ENCODE results near the gene KRTAP5-10. TPM values are rescaled to one million over a fixed set of nuclear protein-coding genes. Genes with fewer than 3 reads are reported as not detected.
"Not testable (repeated sequence)": the region's sequence is repeated elsewhere in the genome, so short reads cannot be mapped to it uniquely, and the experiment has no call there.

Gene KRTAP5-10
- total RNA-seq, 1 donor from 2014 or later, result not detected

- Histone ChIP-seq H3K27ac (ENCODE audit: low read depth, low read length) (no peak overlapping the region), H3K36me3 (ENCODE audit: control insufficient read depth in 3 of 3, insufficient read depth in 3 of 3, low read length in 3 of 3) (no peaks in the 10 kb centered on the region), H3K9me3 (ENCODE audit: control insufficient read depth in 3 of 3, low read length in 3 of 3) (no peaks in the 10 kb centered on the region), H3K9ac (ENCODE audit: low read depth in 1 of 3, low read length in 3 of 3) (no peak overlapping the region), H3K4me3 (ENCODE audit: low read length in 3 of 3) (no peak overlapping the region), H3K4me1 (ENCODE audit: control insufficient read depth in 3 of 3, insufficient read depth in 3 of 3, low read length in 3 of 3) (peaks cover 3 to 9% (median 5%) of the 10 kb centered on the region in 3 donors), H3K27me3 (ENCODE audit: control insufficient read depth in 3 of 3, insufficient read depth in 3 of 3, low read length in 3 of 3) (peaks cover 0 to 16% (median 13%) of the 10 kb centered on the region in 3 donors)
These were observed 3.5 kb downstream of the KRTAP5-10 start for GRCh38 chr11:71568704-71569349.

DNA sequence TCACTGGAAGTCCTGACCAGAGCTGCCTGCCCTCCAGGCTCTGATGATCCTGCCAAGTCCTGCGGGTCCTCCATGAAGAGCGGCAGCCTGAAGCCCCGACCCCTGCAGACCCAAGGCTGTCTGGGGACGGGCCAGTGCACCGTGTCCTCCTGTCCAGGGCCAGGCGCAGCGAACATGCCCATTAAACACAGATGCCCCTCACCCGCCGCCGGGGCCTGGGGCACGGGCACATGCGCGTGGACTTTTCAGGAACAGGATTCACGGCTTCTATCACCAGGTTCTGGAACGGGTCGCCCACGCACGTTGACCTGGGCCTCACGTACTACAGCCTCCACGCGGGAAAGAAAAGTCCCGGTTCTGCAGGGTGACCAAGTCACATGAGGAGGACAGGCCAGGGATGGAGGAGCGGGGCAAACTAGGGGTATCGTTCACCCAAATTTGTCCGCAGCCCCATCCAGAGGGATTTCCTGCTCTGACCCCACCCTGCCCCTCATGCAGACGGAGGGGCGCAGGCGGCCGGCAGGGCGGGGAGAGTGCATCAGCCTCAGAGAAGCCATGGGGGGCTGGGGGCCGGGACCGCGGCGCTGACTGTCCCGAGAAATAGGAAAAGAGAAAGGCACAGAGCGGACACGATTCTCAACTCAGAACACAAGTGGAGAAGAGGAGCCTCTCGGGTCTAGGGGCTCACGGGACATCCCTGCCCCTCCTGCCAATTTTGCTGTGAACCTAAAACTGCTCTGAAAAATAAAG lies 5.9 kb downstream of the KRTAP5-10 start:
- not testable (repeated sequence) for H3K27ac ChIP-seq (ENCODE audit: low read depth, low read length); H3K4me3 ChIP-seq (ENCODE audit: low read length in 3 of 3); H3K9ac ChIP-seq (ENCODE audit: low read depth in 1 of 3, low read length in 3 of 3); H3K27me3 ChIP-seq (ENCODE audit: control insufficient read depth in 3 of 3, insufficient read depth in 3 of 3, low read length in 3 of 3); H3K4me1 ChIP-seq (ENCODE audit: control insufficient read depth in 3 of 3, insufficient read depth in 3 of 3, low read length in 3 of 3); H3K9me3 ChIP-seq (ENCODE audit: control insufficient read depth in 3 of 3, low read length in 3 of 3); H3K36me3 ChIP-seq (ENCODE audit: control insufficient read depth in 3 of 3, insufficient read depth in 3 of 3, low read length in 3 of 3)

- peaks cover 3 to 9% (median 5%) of the 10 kb centered on the region in 3 donors for H3K4me1 ChIP-seq (ENCODE audit: control insufficient read depth in 3 of 3, insufficient read depth in 3 of 3, low read length in 3 of 3)
- no peak overlapping the region for H3K9ac ChIP-seq (ENCODE audit: low read depth in 1 of 3, low read length in 3 of 3)
- H3K36me3 ChIP-seq (ENCODE audit: control insufficient read depth in 3 of 3, insufficient read depth in 3 of 3, low read length in 3 of 3), result no peaks in the 10 kb centered on the region
- H3K4me3 ChIP-seq (ENCODE audit: low read length in 3 of 3), result no peak overlapping the region
- no peaks in the 10 kb centered on the region for H3K9me3 ChIP-seq (ENCODE audit: control insufficient read depth in 3 of 3, low read length in 3 of 3)
- peaks cover 0 to 10% (median 5%) of the 10 kb centered on the region in 3 donors for H3K27me3 ChIP-seq (ENCODE audit: control insufficient read depth in 3 of 3, insufficient read depth in 3 of 3, low read length in 3 of 3)
- no peak overlapping the region for H3K27ac ChIP-seq (ENCODE audit: low read depth, low read length)
These were observed 7.4 kb downstream of the KRTAP5-10 start for GRCh38 chr11:71572811-71573210.

- H3K4me3 ChIP-seq (ENCODE audit: low read length in 3 of 3), result no peak overlapping the region
- peaks cover 0 to 3% (median 0%) of the 10 kb centered on the region in 3 donors for H3K4me1 ChIP-seq (ENCODE audit: control insufficient read depth in 3 of 3, insufficient read depth in 3 of 3, low read length in 3 of 3)
- no peaks in the 10 kb centered on the region for H3K9me3 ChIP-seq (ENCODE audit: control insufficient read depth in 3 of 3, low read length in 3 of 3)
- H3K9ac ChIP-seq (ENCODE audit: low read depth in 1 of 3, low read length in 3 of 3), result no peak overlapping the region
- H3K27ac ChIP-seq (ENCODE audit: low read depth, low read length), result no peak overlapping the region
- H3K27me3 ChIP-seq (ENCODE audit: control insufficient read depth in 3 of 3, insufficient read depth in 3 of 3, low read length in 3 of 3), result peaks cover 0 to 10% (median 5%) of the 10 kb centered on the region in 3 donors
- no peaks in the 10 kb centered on the region for H3K36me3 ChIP-seq (ENCODE audit: control insufficient read depth in 3 of 3, insufficient read depth in 3 of 3, low read length in 3 of 3)
These were observed 9.1 kb downstream of the KRTAP5-10 start for GRCh38 chr11:71574418-71574817.

DNA sequence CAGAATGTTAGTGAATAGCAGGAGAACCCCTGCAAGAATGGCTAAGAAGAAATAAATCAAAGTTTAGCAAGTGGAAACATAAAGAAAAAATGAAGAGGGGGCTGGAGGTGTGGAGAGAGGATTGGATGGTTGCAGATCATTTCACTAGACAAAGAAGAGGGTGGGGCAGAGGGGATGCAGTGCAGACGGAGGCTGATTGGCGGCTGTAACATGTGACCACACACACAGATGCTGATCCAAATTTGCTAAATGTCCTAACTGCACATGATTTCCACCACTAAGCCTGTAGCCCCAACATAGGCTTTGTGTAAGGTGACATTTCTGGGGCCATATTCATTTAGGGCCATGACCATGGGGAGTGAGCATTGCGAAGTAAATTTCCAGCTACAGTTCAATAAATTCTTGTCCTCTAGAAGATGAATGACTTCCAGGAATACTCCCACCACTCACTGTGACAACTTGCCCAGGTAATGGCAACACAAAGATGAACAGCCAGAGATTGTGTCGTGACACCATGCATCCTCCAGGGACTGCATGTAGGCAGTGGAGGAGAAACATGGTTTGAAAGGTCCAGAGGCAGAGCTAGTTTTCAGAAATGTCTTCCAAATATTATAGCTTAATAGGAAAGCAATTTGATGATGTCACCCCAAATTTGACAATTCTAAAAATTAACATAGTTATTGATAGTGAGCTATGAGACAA lies 10.5 kb downstream of the KRTAP5-10 start:
- Histone ChIP-seq H3K9ac (ENCODE audit: low read depth in 1 of 3, low read length in 3 of 3) (no peak overlapping the region), H3K9me3 (ENCODE audit: control insufficient read depth in 3 of 3, low read length in 3 of 3) (no peaks in the 10 kb centered on the region), H3K36me3 (ENCODE audit: control insufficient read depth in 3 of 3, insufficient read depth in 3 of 3, low read length in 3 of 3) (no peaks in the 10 kb centered on the region), H3K4me3 (ENCODE audit: low read length in 3 of 3) (no peak overlapping the region), H3K27me3 (ENCODE audit: control insufficient read depth in 3 of 3, insufficient read depth in 3 of 3, low read length in 3 of 3) (peaks cover 0 to 7% (median 2%) of the 10 kb centered on the region in 3 donors), H3K4me1 (ENCODE audit: control insufficient read depth in 3 of 3, insufficient read depth in 3 of 3, low read length in 3 of 3) (peaks cover 0 to 7% (median 2%) of the 10 kb centered on the region in 3 donors), H3K27ac (ENCODE audit: low read depth, low read length) (no peak overlapping the region)

DNA sequence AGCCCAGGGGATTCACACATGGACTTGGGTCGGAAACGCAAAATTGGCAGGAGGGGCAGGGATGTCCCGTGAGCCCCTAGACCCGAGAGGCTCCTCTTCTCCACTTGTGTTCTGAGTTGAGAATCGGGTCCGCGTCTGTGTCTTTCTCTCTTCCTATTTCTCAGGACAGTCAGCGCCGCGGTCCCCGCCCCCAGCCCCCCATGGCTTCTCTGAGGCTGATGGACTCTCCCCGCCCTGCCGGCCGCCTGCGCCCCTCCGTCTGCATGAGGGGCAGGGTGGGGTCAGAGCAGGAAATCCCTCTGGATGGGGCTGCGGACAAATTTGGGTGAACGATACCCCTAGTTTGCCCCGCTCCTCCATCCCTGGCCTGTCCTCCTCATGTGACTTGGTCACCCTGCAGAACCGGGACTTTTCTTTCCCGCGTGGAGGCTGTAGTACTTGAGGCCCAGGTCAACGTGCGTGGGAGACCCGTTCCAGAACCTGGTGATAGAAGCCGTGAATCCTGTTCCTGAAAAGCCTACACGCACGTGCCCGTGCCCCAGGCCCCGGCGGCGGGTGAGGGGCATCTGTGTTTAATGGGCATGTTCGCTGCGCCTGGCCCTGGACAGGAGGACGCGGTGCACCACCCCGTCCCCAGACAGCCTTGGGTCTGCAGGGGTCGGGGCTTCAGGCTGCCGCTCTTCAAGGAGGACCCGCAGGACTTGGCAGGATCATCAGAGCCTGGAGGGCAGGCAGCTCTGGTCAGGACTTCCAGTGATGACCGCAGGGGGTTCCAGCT lies 11.5 kb downstream of the KRTAP5-10 start:
- not testable (repeated sequence) for H3K9me3 ChIP-seq (ENCODE audit: control insufficient read depth in 3 of 3, low read length in 3 of 3); H3K4me1 ChIP-seq (ENCODE audit: control insufficient read depth in 3 of 3, insufficient read depth in 3 of 3, low read length in 3 of 3); H3K27ac ChIP-seq (ENCODE audit: low read depth, low read length); H3K4me3 ChIP-seq (ENCODE audit: low read length in 3 of 3); H3K9ac ChIP-seq (ENCODE audit: low read depth in 1 of 3, low read length in 3 of 3); H3K36me3 ChIP-seq (ENCODE audit: control insufficient read depth in 3 of 3, insufficient read depth in 3 of 3, low read length in 3 of 3); H3K27me3 ChIP-seq (ENCODE audit: control insufficient read depth in 3 of 3, insufficient read depth in 3 of 3, low read length in 3 of 3)

- Histone ChIP-seq H3K4me3 (ENCODE audit: low read length in 3 of 3) (no peak overlapping the region), H3K27ac (ENCODE audit: low read depth, low read length) (no peak overlapping the region), H3K9ac (ENCODE audit: low read depth in 1 of 3, low read length in 3 of 3) (no peak overlapping the region), H3K36me3 (ENCODE audit: control insufficient read depth in 3 of 3, insufficient read depth in 3 of 3, low read length in 3 of 3) (no peaks in the 10 kb centered on the region), H3K9me3 (ENCODE audit: control insufficient read depth in 3 of 3, low read length in 3 of 3) (no peaks in the 10 kb centered on the region), H3K27me3 (ENCODE audit: control insufficient read depth in 3 of 3, insufficient read depth in 3 of 3, low read length in 3 of 3) (peaks cover 0 to 6% (median 3%) of the 10 kb centered on the region in 3 donors), H3K4me1 (ENCODE audit: control insufficient read depth in 3 of 3, insufficient read depth in 3 of 3, low read length in 3 of 3) (peaks cover 0 to 7% (median 2%) of the 10 kb centered on the region in 3 donors)
These were observed 12.2 kb downstream of the KRTAP5-10 start for GRCh38 chr11:71577469-71578004.

DNA sequence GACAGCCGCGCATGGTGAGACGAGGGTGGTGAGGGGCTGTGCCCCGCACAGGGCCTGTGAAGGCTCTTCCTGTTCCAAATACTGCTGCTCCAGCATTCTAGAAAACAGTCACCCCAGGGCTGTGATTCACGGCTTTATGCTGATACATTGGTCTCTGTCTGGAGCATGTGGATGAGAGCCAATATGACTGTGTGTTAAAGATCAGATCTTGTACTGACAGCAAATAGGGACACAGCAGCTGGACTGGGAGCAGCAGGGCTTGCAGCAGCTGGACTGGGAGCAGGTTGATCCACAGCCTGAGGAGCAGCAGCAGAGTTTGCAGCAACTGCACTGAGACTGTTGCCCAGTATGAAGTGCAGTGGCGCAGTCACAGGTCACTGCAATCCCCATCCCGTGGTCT lies 14.2 kb downstream of the KRTAP5-10 start:
- H3K27ac ChIP-seq (ENCODE audit: low read depth, low read length); H3K27me3 ChIP-seq (ENCODE audit: control insufficient read depth in 3 of 3, insufficient read depth in 3 of 3, low read length in 3 of 3); H3K36me3 ChIP-seq (ENCODE audit: control insufficient read depth in 3 of 3, insufficient read depth in 3 of 3, low read length in 3 of 3); H3K4me3 ChIP-seq (ENCODE audit: low read length in 3 of 3); H3K9ac ChIP-seq (ENCODE audit: low read depth in 1 of 3, low read length in 3 of 3); H3K4me1 ChIP-seq (ENCODE audit: control insufficient read depth in 3 of 3, insufficient read depth in 3 of 3, low read length in 3 of 3); H3K9me3 ChIP-seq (ENCODE audit: control insufficient read depth in 3 of 3, low read length in 3 of 3): not testable (repeated sequence)

DNA sequence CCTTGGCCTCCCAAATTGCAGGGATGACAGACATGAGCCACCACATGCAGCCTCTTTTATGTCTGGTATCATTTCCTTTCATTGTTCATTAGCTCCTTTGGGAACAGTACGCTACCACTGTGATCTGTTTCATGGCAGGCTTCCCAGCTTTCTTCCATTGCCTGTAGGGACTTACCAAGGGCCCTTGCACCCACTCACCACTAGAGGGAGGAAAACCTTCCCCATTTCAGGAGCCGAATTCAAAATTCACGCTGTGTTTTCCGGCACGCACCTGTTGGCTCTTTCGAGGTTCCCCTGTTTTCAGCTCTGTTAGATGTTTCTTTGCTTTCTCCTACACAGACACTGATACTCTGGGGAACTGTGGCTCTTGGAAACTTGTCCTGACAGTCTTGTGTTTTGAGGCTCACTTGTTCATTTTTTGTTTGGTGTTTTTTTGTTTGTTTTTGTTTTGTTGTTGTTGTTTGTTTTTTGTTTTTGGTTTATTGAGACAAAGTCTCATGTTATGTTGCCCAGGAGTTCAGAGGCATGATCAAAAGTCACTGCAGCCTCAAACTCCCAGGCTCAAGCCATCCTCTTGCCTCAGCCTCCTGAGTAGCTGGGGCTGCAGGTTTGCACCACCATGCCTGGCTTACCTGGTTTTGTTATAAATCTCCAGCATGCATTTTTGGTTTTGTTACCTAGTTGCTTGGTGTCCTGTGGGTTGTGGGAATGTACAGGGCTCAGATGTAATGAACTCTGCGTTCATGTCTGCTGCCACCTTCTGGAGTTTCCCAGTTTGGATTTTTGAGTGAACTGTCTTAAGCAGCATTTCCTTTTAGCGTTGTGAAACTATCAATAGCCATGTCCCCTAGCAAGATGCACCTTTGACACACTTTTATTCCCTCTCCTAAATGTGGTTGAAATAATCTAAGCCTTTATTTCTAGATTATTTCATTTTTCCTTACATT lies 15.0 kb downstream of the KRTAP5-10 start:
- no peak overlapping the region for H3K27ac ChIP-seq (ENCODE audit: low read depth, low read length)
- H3K4me3 ChIP-seq (ENCODE audit: low read length in 3 of 3), result no peak overlapping the region
- no peaks in the 10 kb centered on the region for H3K9me3 ChIP-seq (ENCODE audit: control insufficient read depth in 3 of 3, low read length in 3 of 3)
- H3K36me3 ChIP-seq (ENCODE audit: control insufficient read depth in 3 of 3, insufficient read depth in 3 of 3, low read length in 3 of 3), result no peaks in the 10 kb centered on the region
- H3K4me1 ChIP-seq (ENCODE audit: control insufficient read depth in 3 of 3, insufficient read depth in 3 of 3, low read length in 3 of 3), result peaks cover 0 to 7% (median 2%) of the 10 kb centered on the region in 3 donors
- H3K27me3 ChIP-seq (ENCODE audit: control insufficient read depth in 3 of 3, insufficient read depth in 3 of 3, low read length in 3 of 3), result peaks cover 0 to 3% (median 0%) of the 10 kb centered on the region in 3 donors
- no peak overlapping the region for H3K9ac ChIP-seq (ENCODE audit: low read depth in 1 of 3, low read length in 3 of 3)

Measured in skeletal muscle tissue (tissue), 4 donors.